ENCODE results near the gene FERD3L.

DNA sequence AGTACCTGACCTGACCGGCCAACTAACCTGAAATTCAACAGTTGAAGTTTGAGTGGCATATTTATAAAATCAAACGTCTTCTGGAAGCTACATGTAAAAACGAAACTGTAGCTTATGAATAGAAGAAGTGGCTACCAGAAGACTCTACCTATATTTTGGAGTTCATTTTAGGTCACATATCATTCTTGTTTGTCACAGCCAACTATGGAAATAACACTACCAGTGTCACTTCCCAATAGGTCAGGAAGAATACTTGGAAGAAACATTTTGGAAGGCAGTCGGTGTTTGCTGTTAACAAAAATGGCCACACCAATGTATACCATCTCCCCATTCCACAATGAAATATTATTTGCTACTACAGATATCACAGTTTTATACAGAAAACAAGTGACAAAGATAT is 40.4 kb downstream of the FERD3L start:
- TF ChIP-seq POLR2A (IDR thresholded peaks at IDR 0.05; ENCODE audit: low read depth, low read length) (no peak), TAF1 (IDR thresholded peaks at IDR 0.05; ENCODE audit: low read depth, low read length) (no peak), POLR2AphosphoS5 (IDR thresholded peaks at IDR 0.05; ENCODE audit: low read depth, low read length) (no peak), SPI1 (IDR thresholded peaks at IDR 0.05; ENCODE audit: low read depth, low read length) (no peak), PAX5 (IDR thresholded peaks at IDR 0.05; ENCODE audit: insufficient read depth, low read length, severe bottlenecking) (no peak)
